GM23248 (cell line): ENCODE results near the gene ZMIZ1. TPM values are rescaled to one million over a fixed set of nuclear protein-coding genes. Genes with fewer than 3 reads are reported as not detected.

Experiments
- DNase-seq: peaks from one replicate; pipeline ENCODE4 v3.0.0-alpha.2; 2015
- H2AFZ ChIP-seq: fragments of 200-600 bp; sonication (generic); 2 replicates; pipeline ENCODE4 v1.6.1; 2016; ENCODE audit warnings: antibody characterized with exemption
- H3F3A ChIP-seq: fragments of 200-600 bp; sonication (generic); 2 replicates; pipeline ENCODE4 v1.6.1; 2016; ENCODE audit warnings: mild to moderate bottlenecking, antibody characterized with exemption, mixed run types; ENCODE audit not compliant: insufficient read depth
- H3K27ac ChIP-seq: fragments of 200-600 bp; sonication (generic); 2 replicates; pipeline ENCODE4 v1.5.1; 2016; ENCODE audit warnings: mild to moderate bottlenecking
- H3K27me3 ChIP-seq: fragments of 200-600 bp; sonication (generic); replicated peaks from 2 replicates; pipeline ENCODE4 v1.6.1; 2016; ENCODE audit warnings: mild to moderate bottlenecking; ENCODE audit not compliant: insufficient read depth
- H3K36me3 ChIP-seq: fragments of 200-600 bp; sonication (generic); 2 replicates; pipeline ENCODE4 v1.6.1; 2016; ENCODE audit warnings: low read depth, mild to moderate bottlenecking
- H3K4me1 ChIP-seq: fragments of 200-600 bp; sonication (generic); 2 replicates; pipeline ENCODE4 v1.6.1; 2016; ENCODE audit warnings: mild to moderate bottlenecking; ENCODE audit not compliant: insufficient read depth
- H3K4me2 ChIP-seq: fragments of 200-600 bp; sonication (generic); one replicate; pipeline ENCODE4 v1.6.1; 2016; ENCODE audit warnings: mild to moderate bottlenecking; ENCODE audit not compliant: unreplicated experiment
- H3K4me3 ChIP-seq: fragments of 200-600 bp; sonication (generic); 2 replicates; pipeline ENCODE4 v1.5.1; 2016; ENCODE audit warnings: mild to moderate bottlenecking
- H3K79me2 ChIP-seq: fragments of 200-600 bp; sonication (generic); 2 replicates; pipeline ENCODE4 v1.6.1; 2016; ENCODE audit warnings: mild to moderate bottlenecking; ENCODE audit not compliant: insufficient read depth
- H3K9ac ChIP-seq: fragments of 200-600 bp; sonication (generic); 2 replicates; pipeline ENCODE4 v1.6.1; 2016; ENCODE audit warnings: mild to moderate bottlenecking
- H3K9me2 ChIP-seq: fragments of 200-600 bp; sonication (generic); 2 replicates; pipeline ENCODE4 v1.6.1; 2016; ENCODE audit warnings: mixed run types, mild to moderate bottlenecking, moderate library complexity; ENCODE audit not compliant: insufficient read depth
- H3K9me3 ChIP-seq: fragments of 200-600 bp; sonication (generic); one replicate; pipeline ENCODE4 v1.6.1; 2017; ENCODE audit warnings: low read depth
- H4K20me1 ChIP-seq: fragments of 200-600 bp; sonication (generic); 2 replicates; pipeline ENCODE4 v1.6.0; 2016; ENCODE audit not compliant: insufficient read depth
- EZH2 ChIP-seq: fragments of 200-600 bp; sonication (generic); IDR thresholded peaks from 2 replicates; pipeline ENCODE4 v1.6.1; 2018; ENCODE audit warnings: antibody characterized with exemption, mild to moderate bottlenecking; ENCODE audit not compliant: insufficient read depth, poor library complexity, severe bottlenecking
- EZH2phosphoT487 ChIP-seq: fragments of 200-600 bp; sonication (generic); IDR thresholded peaks from 2 replicates; pipeline ENCODE4 v1.6.1; 2018; ENCODE audit warnings: antibody characterized with exemption, moderate library complexity, mild to moderate bottlenecking, low read depth; ENCODE audit not compliant: insufficient read depth
- WGBS, 2 experiments: methylation state at CpG; one replicate each; pipeline ENCODE4 v1.1.6; 2015 to 2017; ENCODE audit warnings: low lambda C conversion rate in 2 of 2, low coverage in 1 of 2; ENCODE audit errors: missing lambda C conversion rate in 2 of 2; 5-methylcytosine and 5-hydroxymethylcytosine counted together
- in situ Hi-C: fragments of 300-500 bp; cut with MboI; formaldehyde crosslinking; loops from 2 replicates; pipeline ENCODE4 v1.15.0; 2020
- polyA plus RNA-seq: library from polyadenylated mRNA; unstranded; fragments of >200 nt; fragmentation: Nextera tagmentation; extraction: Ambion mirVana; gene quantifications from 2 replicates; pipeline ENCODE4 v1.2.1, GENCODE V29; 2016
- total RNA-seq: library from RNA; depleted of rRNA; stranded (reverse); fragments of >200 nt; shearing (Covaris generic); gene quantifications from 2 replicates; pipeline ENCODE4 v1.2.3, GENCODE V29; 2014

ZMIZ1 gene
- total and polyA plus RNA-seq, 2 experiments from 2014 or later = 21.9 to 28.4 TPM

DNA sequence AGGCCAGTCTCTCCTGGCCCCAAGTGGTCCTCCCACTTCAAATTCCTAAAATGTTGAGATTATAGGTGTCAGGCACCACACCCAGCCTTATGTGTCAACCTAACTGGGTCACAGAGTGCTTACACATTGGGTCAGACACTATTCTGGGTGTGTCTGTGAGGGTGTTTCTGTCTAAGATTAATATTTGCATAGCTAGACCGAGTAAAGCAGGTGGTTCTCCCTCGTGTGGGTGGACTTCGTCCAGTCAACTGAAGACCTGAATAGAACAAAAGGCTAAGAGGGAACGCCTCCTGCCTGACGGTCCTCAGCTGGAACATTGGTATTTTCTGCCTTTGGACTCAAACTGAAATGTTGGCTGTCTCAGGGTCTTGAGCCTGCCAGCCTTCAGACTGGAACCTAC is 290.0 kb downstream of the ZMIZ1 start:
- Histone ChIP-seq H3K4me1 (no peaks in the 10 kb centered on the region), H3K9ac (no peak overlapping the region), H3K79me2 (no peaks in the 10 kb centered on the region), H3K9me2 (no peaks in the 10 kb centered on the region), H4K20me1 (no peaks in the 10 kb centered on the region), H3F3A (peaks cover 28% of the 10 kb centered on the region; the same call in 1 of the 2 replicates), H3K36me3 (peaks cover 14% of the 10 kb centered on the region), H3K27me3 (no peaks in the 10 kb centered on the region), H3K4me2 (no peak overlapping the region), H3K9me3 (no peaks in the 10 kb centered on the region), H3K27ac (no peak overlapping the region), H3K4me3 (no peak overlapping the region), H2AFZ (no peak overlapping the region)
- WGBS, 2 experiments = 75 to 84% methylated on average over 5 of the region's 5 CpGs
- no peak for TF ChIP-seq EZH2
- TF ChIP-seq EZH2phosphoT487 = no peak
- in situ Hi-C loops = no loop called here
- DNase-seq = no peak

DNA sequence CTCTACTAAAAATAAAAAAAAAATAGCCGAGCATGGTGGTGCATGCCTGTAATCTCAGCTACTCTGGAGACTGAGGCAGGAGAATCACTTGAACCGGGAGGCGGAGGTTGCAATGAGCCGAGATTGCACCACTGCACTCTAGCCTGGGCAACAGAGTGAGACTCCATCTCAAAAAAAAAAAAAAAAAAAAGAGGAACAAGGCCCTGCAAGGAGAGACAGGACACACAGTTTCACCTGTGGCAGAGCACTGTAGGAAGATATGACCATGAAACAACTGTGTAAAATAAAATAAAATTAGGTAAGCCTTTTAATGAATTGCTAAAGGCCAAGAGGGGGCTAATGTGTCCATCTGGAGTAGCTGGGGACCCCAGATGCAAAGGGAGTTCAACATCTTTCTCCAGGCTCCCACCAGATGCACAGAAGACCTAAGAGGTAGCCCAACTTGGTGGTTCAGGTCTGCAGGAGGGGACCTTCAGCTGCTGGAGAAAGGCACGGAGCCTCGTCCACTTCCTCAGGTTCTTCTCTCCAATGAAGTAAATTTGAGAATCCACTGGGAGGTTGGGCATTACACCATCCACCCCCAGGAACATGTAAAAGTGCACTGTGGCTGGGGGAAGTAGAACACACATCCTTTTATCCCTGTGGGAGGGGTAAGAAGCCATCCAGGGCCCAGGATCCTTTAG is 291.2 kb downstream of the ZMIZ1 start:
- WGBS, 2 experiments = 95 to 98% methylated on average over 6 of the region's 6 CpGs

DNA sequence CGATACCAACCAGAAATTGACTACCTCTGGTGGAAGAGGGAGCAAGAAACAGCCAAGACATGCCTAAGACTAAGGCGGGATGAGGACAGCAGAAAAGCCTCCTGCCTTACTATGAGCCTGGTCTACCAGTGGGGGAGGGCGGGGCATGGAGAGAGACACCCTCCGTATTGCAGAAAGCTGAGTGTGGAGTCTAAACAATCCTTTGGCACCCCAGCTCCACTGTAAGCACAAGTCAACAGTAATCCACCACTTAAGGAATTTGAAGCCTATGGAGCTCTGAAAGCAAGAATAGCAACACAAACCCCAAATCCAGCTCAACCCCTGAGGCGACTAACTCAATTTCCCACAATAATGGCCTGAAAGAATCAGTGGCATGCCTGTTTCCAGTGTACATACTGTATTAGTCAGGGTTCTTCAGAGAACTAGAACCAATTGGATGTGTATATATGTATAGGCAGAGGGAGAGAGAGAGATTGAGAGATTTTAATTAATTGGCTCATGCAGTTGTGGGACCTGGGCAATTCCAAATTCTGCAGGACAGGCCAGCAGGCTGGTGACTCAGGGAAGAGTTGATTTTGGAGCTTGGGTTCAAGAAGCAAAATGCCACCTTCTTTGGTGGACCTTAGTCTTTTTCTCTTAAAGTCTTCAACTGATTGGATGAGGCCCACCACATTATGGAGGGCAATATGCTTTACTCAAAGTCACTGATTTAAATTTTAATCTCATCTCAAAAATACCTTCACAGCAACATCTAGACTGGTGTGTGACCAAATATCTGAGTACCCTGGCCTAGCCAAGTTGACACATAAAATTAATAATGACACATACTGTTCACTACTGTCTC is 292.0 kb downstream of the ZMIZ1 start:
- H3K9me2 ChIP-seq = no peaks in the 10 kb centered on the region
- no peaks in the 10 kb centered on the region for H3K79me2 ChIP-seq
- 95 to 99% methylated on average over 5 of the region's 5 CpGs for WGBS, 2 experiments
- H3K4me1 ChIP-seq = no peaks in the 10 kb centered on the region
- H4K20me1 ChIP-seq = no peaks in the 10 kb centered on the region
- no peaks in the 10 kb centered on the region for H3K27me3 ChIP-seq
- no peak overlapping the region for H3K4me3 ChIP-seq
- no peak overlapping the region for H2AFZ ChIP-seq
- no peaks in the 10 kb centered on the region for H3K9me3 ChIP-seq
- in situ Hi-C loops = no loop called here
- no peak overlapping the region for H3K9ac ChIP-seq
- TF ChIP-seq EZH2 (no peak), EZH2phosphoT487 (no peak)
- peaks cover 9% of the 10 kb centered on the region; the same call in 1 of the 2 replicates for H3F3A ChIP-seq
- DNase-seq = no peak
- H3K4me2 ChIP-seq = no peak overlapping the region
- H3K27ac ChIP-seq = no peak overlapping the region
- no peaks in the 10 kb centered on the region; the same call in 1 of the 2 replicates for H3K36me3 ChIP-seq

More for the DNA sequence above, 291.2 kb downstream of the ZMIZ1 start:
- H3K79me2 ChIP-seq = no peaks in the 10 kb centered on the region
- no peak overlapping the region for H3K27ac ChIP-seq
- peaks cover 17% of the 10 kb centered on the region; the same call in 1 of the 2 replicates for H3F3A ChIP-seq
- H4K20me1 ChIP-seq = no peaks in the 10 kb centered on the region
- H3K9me3 ChIP-seq = no peaks in the 10 kb centered on the region
- no peak overlapping the region for H3K4me3 ChIP-seq
- in situ Hi-C loops = no loop called here
- no peak overlapping the region for H2AFZ ChIP-seq
- H3K4me2 ChIP-seq = no peak overlapping the region
- peaks cover 2% of the 10 kb centered on the region; the same call in 1 of the 2 replicates for H3K36me3 ChIP-seq
- H3K9me2 ChIP-seq = no peaks in the 10 kb centered on the region
- no peak for TF ChIP-seq EZH2phosphoT487
- no peak for TF ChIP-seq EZH2
- no peak for DNase-seq
- no peaks in the 10 kb centered on the region for H3K27me3 ChIP-seq
- H3K4me1 ChIP-seq = no peaks in the 10 kb centered on the region
- H3K9ac ChIP-seq = no peak overlapping the region

DNA sequence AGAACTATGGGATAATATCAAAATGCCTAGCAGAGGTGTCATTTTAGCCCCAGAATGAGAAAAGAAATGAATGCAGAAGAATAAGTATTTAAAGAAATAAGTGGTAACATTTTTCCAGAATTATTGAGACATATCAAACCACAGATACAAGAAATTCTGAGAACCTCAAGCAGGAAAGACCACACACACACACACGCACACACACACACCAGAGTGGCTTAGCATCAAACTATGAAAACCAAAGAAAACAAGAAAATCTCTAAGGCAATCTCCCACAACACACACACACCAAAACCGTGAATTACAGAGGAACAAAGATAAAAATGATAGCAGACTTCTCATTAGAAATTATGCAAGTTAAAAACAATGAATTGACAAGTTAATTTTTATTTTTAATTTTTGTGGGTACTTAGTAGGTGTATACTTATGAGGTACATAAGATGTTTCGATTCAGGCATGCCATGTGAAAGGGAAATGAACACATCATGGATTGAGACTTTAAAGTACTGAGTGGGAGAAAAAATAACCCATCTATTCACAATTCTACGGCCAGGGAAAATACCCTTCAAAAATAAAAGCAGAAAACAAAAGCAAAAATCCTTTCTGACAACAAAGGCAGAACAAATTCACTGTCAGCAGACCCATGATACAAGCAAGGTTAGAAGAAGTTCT is 293.1 kb downstream of the ZMIZ1 start:
- H3K4me3 ChIP-seq = no peak overlapping the region
- in situ Hi-C loops = no loop called here
- H3K36me3 ChIP-seq = no peaks in the 10 kb centered on the region
- no peaks in the 10 kb centered on the region for H4K20me1 ChIP-seq
- no peak for DNase-seq
- TF ChIP-seq EZH2phosphoT487 (no peak), EZH2 (no peak)
- no peak overlapping the region for H3K9ac ChIP-seq
- H2AFZ ChIP-seq = no peak overlapping the region
- H3K4me2 ChIP-seq = no peak overlapping the region
- peaks cover 2% of the 10 kb centered on the region for H3K4me1 ChIP-seq
- H3K79me2 ChIP-seq = no peaks in the 10 kb centered on the region
- no peak overlapping the region for H3K27ac ChIP-seq
- H3K9me2 ChIP-seq = no peaks in the 10 kb centered on the region
- H3K9me3 ChIP-seq = no peaks in the 10 kb centered on the region
- peaks cover 13% of the 10 kb centered on the region for H3F3A ChIP-seq
- no peaks in the 10 kb centered on the region for H3K27me3 ChIP-seq
- 86% methylated on average over 4 of the region's 4 CpGs for WGBS, 2 experiments
